GM12873 (cell line): ENCODE data around the gene PTP4A2.

Experiments
- TF ChIP-seq, protein P1 (sequence below): IDR thresholded peaks from 2 replicates; pipeline ENCODE4 v1.5.1; 2012; ENCODE audit warnings: low read depth, mild to moderate bottlenecking, moderate library complexity, low read length, control low read depth; ENCODE audit not compliant: insufficient read depth; ENCODE audit errors: missing control alignments

Gene PTP4A2

GRCh38 chr1:31868862-31869261 lies 69.3 kb downstream of the PTP4A2 start:
- TF ChIP-seq, protein P1, sequence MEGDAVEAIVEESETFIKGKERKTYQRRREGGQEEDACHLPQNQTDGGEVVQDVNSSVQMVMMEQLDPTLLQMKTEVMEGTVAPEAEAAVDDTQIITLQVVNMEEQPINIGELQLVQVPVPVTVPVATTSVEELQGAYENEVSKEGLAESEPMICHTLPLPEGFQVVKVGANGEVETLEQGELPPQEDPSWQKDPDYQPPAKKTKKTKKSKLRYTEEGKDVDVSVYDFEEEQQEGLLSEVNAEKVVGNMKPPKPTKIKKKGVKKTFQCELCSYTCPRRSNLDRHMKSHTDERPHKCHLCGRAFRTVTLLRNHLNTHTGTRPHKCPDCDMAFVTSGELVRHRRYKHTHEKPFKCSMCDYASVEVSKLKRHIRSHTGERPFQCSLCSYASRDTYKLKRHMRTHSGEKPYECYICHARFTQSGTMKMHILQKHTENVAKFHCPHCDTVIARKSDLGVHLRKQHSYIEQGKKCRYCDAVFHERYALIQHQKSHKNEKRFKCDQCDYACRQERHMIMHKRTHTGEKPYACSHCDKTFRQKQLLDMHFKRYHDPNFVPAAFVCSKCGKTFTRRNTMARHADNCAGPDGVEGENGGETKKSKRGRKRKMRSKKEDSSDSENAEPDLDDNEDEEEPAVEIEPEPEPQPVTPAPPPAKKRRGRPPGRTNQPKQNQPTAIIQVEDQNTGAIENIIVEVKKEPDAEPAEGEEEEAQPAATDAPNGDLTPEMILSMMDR: no peak

GRCh38 chr1:31867546-31867945 lies 70.6 kb downstream of the PTP4A2 start:
- TF ChIP-seq, protein P1: no peak

GRCh38 chr1:31866450-31867032 lies 71.6 kb downstream of the PTP4A2 start:
- TF ChIP-seq, protein P1: no peak

GRCh38 chr1:31865728-31866449 lies 72.3 kb downstream of the PTP4A2 start:
- TF ChIP-seq, protein P1: no peak

DNA sequence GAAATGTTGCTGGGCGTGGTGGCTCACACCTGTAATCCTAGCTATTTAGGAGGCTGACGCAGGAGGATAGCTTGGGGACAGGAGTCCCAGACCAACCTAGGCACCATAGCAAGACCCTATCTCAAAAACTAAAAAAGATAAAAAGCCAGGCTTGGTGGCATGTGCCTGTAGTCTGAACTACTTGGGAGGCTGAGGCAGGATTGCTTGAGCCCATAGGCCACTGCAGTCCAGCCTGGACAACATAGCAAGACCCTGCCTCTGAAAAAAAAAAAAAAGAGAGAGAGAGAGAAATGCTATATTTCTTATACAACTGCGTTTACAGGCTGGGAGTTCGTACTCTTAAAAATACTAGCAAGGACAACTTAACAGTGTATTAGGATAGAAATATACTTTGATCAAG lies 76.1 kb downstream of the PTP4A2 start:
- TF ChIP-seq, protein P1: no peak

DNA sequence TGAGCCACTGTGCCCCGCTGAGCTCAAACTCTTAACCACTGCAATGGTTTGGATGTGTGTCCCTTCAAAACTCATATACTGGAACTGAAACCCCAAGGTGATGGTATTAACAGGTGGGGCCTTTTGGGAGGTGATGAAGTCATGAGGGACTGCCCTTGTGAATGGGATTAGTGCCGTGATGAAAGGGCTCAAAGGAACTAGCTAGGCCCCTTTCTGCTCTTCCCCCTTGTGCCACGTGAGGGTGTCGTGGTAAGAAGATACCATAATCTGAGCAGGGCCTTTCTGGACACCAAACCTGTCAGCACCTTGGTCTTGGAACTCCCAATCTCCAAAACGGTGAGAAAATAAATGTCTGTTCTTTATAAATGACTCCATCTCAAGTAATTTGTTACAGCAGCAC lies 76.8 kb downstream of the PTP4A2 start:
- TF ChIP-seq, protein P1: peak; percentile 63

- TF ChIP-seq, protein P1: no peak
Observed at GRCh38 chr1:31860581-31860980, 77.6 kb downstream of the PTP4A2 start.
